ENCODE data around the gene MORC1.

Gene MORC1, protein sequence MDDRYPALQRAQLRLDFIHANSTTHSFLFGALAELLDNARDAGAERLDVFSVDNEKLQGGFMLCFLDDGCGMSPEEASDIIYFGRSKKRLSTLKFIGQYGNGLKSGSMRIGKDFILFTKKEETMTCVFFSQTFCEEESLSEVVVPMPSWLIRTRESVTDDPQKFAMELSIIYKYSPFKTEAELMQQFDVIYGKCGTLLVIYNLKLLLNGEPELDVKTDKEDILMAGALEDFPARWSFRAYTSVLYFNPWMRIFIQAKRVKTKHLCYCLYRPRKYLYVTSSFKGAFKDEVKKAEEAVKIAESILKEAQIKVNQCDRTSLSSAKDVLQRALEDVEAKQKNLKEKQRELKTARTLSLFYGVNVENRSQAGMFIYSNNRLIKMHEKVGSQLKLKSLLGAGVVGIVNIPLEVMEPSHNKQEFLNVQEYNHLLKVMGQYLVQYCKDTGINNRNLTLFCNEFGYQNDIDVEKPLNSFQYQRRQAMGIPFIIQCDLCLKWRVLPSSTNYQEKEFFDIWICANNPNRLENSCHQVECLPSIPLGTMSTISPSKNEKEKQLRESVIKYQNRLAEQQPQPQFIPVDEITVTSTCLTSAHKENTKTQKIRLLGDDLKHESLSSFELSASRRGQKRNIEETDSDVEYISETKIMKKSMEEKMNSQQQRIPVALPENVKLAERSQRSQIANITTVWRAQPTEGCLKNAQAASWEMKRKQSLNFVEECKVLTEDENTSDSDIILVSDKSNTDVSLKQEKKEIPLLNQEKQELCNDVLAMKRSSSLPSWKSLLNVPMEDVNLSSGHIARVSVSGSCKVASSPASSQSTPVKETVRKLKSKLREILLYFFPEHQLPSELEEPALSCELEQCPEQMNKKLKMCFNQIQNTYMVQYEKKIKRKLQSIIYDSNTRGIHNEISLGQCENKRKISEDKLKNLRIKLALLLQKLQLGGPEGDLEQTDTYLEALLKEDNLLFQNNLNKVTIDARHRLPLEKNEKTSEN

DNA sequence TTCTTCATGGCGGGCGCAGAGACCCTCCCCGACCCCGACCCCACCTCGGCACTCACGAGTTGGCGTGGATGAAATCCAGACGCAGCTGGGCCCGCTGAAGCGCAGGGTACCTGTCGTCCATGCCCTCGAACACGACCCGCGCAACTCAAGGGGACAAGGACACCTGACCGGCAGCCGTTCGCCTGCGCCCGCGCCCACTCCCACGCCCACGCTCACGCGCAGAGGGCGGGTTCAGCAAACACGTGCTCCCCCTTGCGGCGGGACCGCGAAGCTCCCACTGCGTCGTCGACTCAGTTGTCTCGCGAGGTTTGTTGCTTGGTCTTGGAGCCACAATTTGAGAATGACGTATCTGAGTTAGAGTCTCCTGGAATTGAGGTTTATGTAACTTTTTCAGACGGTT lies at the start of gene MORC1:
TSS of gene MORC1 (minus strand) at position 196 of the 400 bp plus-strand sequence. CDS start at position 121, 75 bp downstream.
- Histone ChIP-seq H3K4me1 (ENCODE audit: low read length) (no peaks in the 10 kb centered on the region), H3K27me3 (replicated peaks; ENCODE audit: insufficient read depth, low read length) (no peaks in the 10 kb centered on the region), H3K4me3 (ENCODE audit: low read length) (no peak within 1 kb of the TSS), H4K20me1 (ENCODE audit: insufficient read depth, low read length) (no peaks in the 10 kb centered on the region), H3K36me3 (replicated peaks; ENCODE audit: insufficient read depth, low read length) (no peaks in the 10 kb centered on the region), H3K9me3 (replicated peaks; ENCODE audit: insufficient read depth, low read length) (no peaks in the 10 kb centered on the region), H3K27ac (ENCODE audit: low read length) (no peak within 1 kb of the TSS), H3K79me2 (ENCODE audit: low read length) (no peaks in the 10 kb centered on the region), H3K9ac (ENCODE audit: low read length) (no peak within 1 kb of the TSS), H3K4me2 (ENCODE audit: low read depth, low read length) (no peak within 1 kb of the TSS), H2AFZ (ENCODE audit: low read length) (no peak within 1 kb of the TSS), H3K9me2 (replicated peaks; ENCODE audit: insufficient read depth, low read length) (no peaks in the 10 kb centered on the region), H3F3A (ENCODE audit: insufficient read depth, low read length) (no peaks in the 10 kb centered on the region)
- TF ChIP-seq EZH2 (optimal IDR thresholded peaks at IDR 0.05; ENCODE audit: low read depth, low read length) = no peak
- DNase-seq = no peak

DNA sequence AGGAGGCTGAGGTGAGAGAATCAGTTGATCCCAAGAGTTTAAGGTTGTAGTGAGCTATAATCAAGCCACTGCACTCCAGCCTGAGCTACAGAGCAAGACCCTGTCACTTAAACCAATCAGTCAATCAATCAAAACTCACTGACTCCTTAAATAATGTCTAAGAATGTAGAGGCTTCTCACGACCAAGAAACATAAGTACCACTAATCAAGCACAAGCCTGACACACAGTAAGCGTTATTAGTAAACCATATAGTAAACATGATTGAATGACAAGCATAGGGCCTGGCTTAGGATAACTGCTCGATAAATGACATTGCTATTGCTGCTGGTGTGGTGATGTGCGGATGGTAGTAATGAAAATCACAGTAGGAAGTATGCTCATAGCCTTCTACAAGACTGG lies 48.0 kb upstream of the MORC1 start:
- H3K9ac ChIP-seq (ENCODE audit: low read length) = no peak overlapping the region
- no peaks in the 10 kb centered on the region for H3K9me2 ChIP-seq (replicated peaks; ENCODE audit: insufficient read depth, low read length)
- H3K27me3 ChIP-seq (replicated peaks; ENCODE audit: insufficient read depth, low read length) = no peaks in the 10 kb centered on the region
- H3K79me2 ChIP-seq (ENCODE audit: low read length) = no peaks in the 10 kb centered on the region
- no peaks in the 10 kb centered on the region for H3K4me1 ChIP-seq (ENCODE audit: low read length)
- H3F3A ChIP-seq (ENCODE audit: insufficient read depth, low read length) = no peaks in the 10 kb centered on the region
- no peaks in the 10 kb centered on the region for H3K9me3 ChIP-seq (replicated peaks; ENCODE audit: insufficient read depth, low read length)
- no peaks in the 10 kb centered on the region for H3K36me3 ChIP-seq (replicated peaks; ENCODE audit: insufficient read depth, low read length)
- no peak overlapping the region for H3K4me3 ChIP-seq (ENCODE audit: low read length)
- H4K20me1 ChIP-seq (ENCODE audit: insufficient read depth, low read length) = no peaks in the 10 kb centered on the region
- TF ChIP-seq EZH2phosphoT487 (IDR thresholded peaks at IDR 0.05; ENCODE audit: low read length) (no peak), EZH2 (optimal IDR thresholded peaks at IDR 0.05; ENCODE audit: low read depth, low read length) (no peak)
- TF ChIP-seq, protein P1, sequence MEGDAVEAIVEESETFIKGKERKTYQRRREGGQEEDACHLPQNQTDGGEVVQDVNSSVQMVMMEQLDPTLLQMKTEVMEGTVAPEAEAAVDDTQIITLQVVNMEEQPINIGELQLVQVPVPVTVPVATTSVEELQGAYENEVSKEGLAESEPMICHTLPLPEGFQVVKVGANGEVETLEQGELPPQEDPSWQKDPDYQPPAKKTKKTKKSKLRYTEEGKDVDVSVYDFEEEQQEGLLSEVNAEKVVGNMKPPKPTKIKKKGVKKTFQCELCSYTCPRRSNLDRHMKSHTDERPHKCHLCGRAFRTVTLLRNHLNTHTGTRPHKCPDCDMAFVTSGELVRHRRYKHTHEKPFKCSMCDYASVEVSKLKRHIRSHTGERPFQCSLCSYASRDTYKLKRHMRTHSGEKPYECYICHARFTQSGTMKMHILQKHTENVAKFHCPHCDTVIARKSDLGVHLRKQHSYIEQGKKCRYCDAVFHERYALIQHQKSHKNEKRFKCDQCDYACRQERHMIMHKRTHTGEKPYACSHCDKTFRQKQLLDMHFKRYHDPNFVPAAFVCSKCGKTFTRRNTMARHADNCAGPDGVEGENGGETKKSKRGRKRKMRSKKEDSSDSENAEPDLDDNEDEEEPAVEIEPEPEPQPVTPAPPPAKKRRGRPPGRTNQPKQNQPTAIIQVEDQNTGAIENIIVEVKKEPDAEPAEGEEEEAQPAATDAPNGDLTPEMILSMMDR (IDR thresholded peaks at IDR 0.05; ENCODE audit: low read length) = no peak
- no peak overlapping the region for H3K4me2 ChIP-seq (ENCODE audit: low read depth, low read length)
- H2AFZ ChIP-seq (ENCODE audit: low read length) = no peak overlapping the region
- DNase-seq = no peak
- no peak overlapping the region for H3K27ac ChIP-seq (ENCODE audit: low read length)

DNA sequence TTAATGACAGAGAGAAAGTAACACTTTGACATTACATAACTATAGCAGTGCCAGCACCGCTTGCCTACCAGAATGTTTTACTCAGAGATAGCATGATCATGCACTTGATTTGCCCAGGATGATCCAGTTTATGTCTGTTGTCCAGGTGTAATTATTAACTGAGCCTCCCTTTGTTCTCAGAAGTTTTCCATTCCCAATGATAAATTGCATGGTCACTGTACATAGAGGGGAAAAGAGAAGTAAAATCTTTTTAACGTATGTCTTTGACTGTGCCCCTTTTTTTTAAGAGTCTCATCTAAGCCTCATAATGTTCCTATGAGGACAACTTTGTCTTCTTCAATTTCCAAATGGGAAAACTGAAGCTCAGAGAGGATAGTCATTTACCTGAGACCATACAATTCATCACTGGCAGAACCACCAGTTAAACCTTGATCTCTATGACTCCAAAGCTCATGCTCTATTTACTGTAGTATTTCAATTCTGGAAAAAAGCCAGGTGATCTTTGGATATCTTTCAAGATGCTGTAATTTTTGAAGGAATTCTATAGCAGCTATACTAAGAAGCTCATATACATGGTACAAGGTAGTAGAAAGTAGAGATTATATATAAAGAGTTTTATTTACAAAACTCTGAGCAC lies 43.7 kb upstream of the MORC1 start:
- Histone ChIP-seq H3F3A (ENCODE audit: insufficient read depth, low read length) (no peaks in the 10 kb centered on the region), H3K27me3 (replicated peaks; ENCODE audit: insufficient read depth, low read length) (no peaks in the 10 kb centered on the region), H3K4me2 (ENCODE audit: low read depth, low read length) (no peak overlapping the region), H3K79me2 (ENCODE audit: low read length) (no peaks in the 10 kb centered on the region), H3K27ac (ENCODE audit: low read length) (no peak overlapping the region), H3K4me1 (ENCODE audit: low read length) (no peaks in the 10 kb centered on the region), H3K9me3 (replicated peaks; ENCODE audit: insufficient read depth, low read length) (no peaks in the 10 kb centered on the region), H4K20me1 (ENCODE audit: insufficient read depth, low read length) (no peaks in the 10 kb centered on the region), H2AFZ (ENCODE audit: low read length) (no peak overlapping the region), H3K9ac (ENCODE audit: low read length) (no peak overlapping the region), H3K4me3 (ENCODE audit: low read length) (no peak overlapping the region), H3K9me2 (replicated peaks; ENCODE audit: insufficient read depth, low read length) (no peaks in the 10 kb centered on the region), H3K36me3 (replicated peaks; ENCODE audit: insufficient read depth, low read length) (no peaks in the 10 kb centered on the region)
- TF ChIP-seq, protein P1 (IDR thresholded peaks at IDR 0.05; ENCODE audit: low read length) = no peak
- TF ChIP-seq EZH2phosphoT487 (IDR thresholded peaks at IDR 0.05; ENCODE audit: low read length) (no peak), EZH2 (optimal IDR thresholded peaks at IDR 0.05; ENCODE audit: low read depth, low read length) (no peak)
- no peak for DNase-seq
